Measurements from ENCODE around the gene TIMP3. TPM values are rescaled to one million over a fixed set of nuclear protein-coding genes. Genes with fewer than 3 reads are reported as not detected.
A peak's percentile ranks its signal among the peaks of the same experiment; 100 is the strongest.

Gene TIMP3
- total RNA-seq, 2 donors from 2014 or later = 6.3 to 17.1 TPM

GRCh38 chr22:32800158-32800882, 1.2 kb upstream of the TIMP3 start:
- no peaks in the 10 kb centered on the region for H3K36me3 Mint-ChIP-seq (ENCODE audit: low read depth)
- no peak for TF ChIP-seq CTCF (conservative IDR thresholded peaks at IDR 0.05)
- H3K36me3 ChIP-seq (ENCODE audit: control insufficient read depth, insufficient read depth, low read length) = no peaks in the 10 kb centered on the region
- H3K4me3 Mint-ChIP-seq = peak overlapping the region; percentile 74
- no peak overlapping the region for H3K9ac ChIP-seq (ENCODE audit: extremely low read depth, low read length, poor library complexity, severe bottlenecking)
- H3K27me3 Mint-ChIP-seq (ENCODE audit: insufficient read depth) = peaks cover 19% of the 10 kb centered on the region
- no peaks in the 10 kb centered on the region for H3K27me3 ChIP-seq (ENCODE audit: control insufficient read depth, insufficient read depth, low read length, poor library complexity, severe bottlenecking)
- no peak for DNase-seq
- no peaks in the 10 kb centered on the region for H3K9me3 Mint-ChIP-seq
- WGBS, 2 experiments (ENCODE audit: insufficient coverage in 1 of 2, insufficient read length in 1 of 2) = 88 to 98% methylated on average over 4 to 8 of the region's 8 CpGs
- H3K4me3 ChIP-seq (ENCODE audit: low read length) = no peak overlapping the region
- no peaks in the 10 kb centered on the region for H3K9me3 ChIP-seq (ENCODE audit: control insufficient read depth, low read length)
- no peak overlapping the region for H3K27ac ChIP-seq (ENCODE audit: low read depth, low read length)
- peaks cover 7% of the 10 kb centered on the region for H3K4me1 ChIP-seq (ENCODE audit: control insufficient read depth, insufficient read depth, low read length)
- H3K27ac Mint-ChIP-seq = no peak overlapping the region
- peaks cover 44% of the 10 kb centered on the region for H3K4me1 Mint-ChIP-seq

DNA sequence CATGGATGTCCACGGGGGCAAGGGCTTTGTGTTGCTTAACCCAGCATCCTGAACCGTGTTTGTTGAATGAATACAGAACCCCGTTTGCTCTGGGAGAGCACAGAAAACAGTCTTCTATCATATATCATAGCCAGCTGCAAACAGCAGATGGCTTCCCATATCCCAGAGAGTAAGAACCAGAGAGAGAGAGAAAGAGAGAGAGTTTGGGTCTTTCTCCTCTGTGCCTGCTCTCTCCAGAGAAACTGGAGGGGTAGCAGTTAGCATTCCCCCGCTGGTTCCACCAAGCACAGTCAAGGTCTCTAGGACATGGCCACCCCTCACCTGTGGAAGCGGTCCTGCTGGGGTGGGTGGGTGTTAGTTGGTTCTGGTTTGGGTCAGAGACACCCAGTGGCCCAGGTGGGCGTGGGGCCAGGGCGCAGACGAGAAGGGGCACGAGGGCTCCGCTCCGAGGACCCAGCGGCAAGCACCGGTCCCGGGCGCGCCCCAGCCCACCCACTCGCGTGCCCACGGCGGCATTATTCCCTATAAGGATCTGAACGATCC, 440 bp upstream of the TIMP3 start:
- WGBS, 2 experiments (ENCODE audit: insufficient coverage in 1 of 2, insufficient read length in 1 of 2) = 24 to 82% methylated on average over 2 to 21 of the region's 21 CpGs
- no peak for DNase-seq
- no peak for TF ChIP-seq CTCF (conservative IDR thresholded peaks at IDR 0.05)
- Histone ChIP-seq H3K27me3 (ENCODE audit: control insufficient read depth, insufficient read depth, low read length, poor library complexity, severe bottlenecking) (no peaks in the 10 kb centered on the region), H3K36me3 (ENCODE audit: control insufficient read depth, insufficient read depth, low read length) (peaks cover 4% of the 10 kb centered on the region), H3K4me1 (ENCODE audit: control insufficient read depth, insufficient read depth, low read length) (peaks cover 7% of the 10 kb centered on the region), H3K4me3 (ENCODE audit: low read length) (peak overlapping the region; percentile 88), H3K9ac (ENCODE audit: extremely low read depth, low read length, poor library complexity, severe bottlenecking) (peak overlapping the region; percentile 41), H3K9me3 (ENCODE audit: control insufficient read depth, low read length) (no peaks in the 10 kb centered on the region), H3K27ac (ENCODE audit: low read depth, low read length) (no peak overlapping the region)
- no peaks in the 10 kb centered on the region for H3K36me3 Mint-ChIP-seq (ENCODE audit: low read depth)
- peaks cover 41% of the 10 kb centered on the region for H3K4me1 Mint-ChIP-seq
- H3K27ac Mint-ChIP-seq = peak overlapping the region; percentile 52
- peak overlapping the region; percentile 74 for H3K4me3 Mint-ChIP-seq
- no peaks in the 10 kb centered on the region for H3K9me3 Mint-ChIP-seq
- peaks cover 19% of the 10 kb centered on the region for H3K27me3 Mint-ChIP-seq (ENCODE audit: insufficient read depth)

- no peaks in the 10 kb centered on the region for H3K36me3 Mint-ChIP-seq (ENCODE audit: low read depth)
- no peak for TF ChIP-seq CTCF (conservative IDR thresholded peaks at IDR 0.05)
- Histone ChIP-seq H3K27me3 (ENCODE audit: control insufficient read depth, insufficient read depth, low read length, poor library complexity, severe bottlenecking) (no peaks in the 10 kb centered on the region), H3K4me3 (ENCODE audit: low read length) (peak overlapping the region; percentile 88), H3K4me1 (ENCODE audit: control insufficient read depth, insufficient read depth, low read length) (peaks cover 3% of the 10 kb centered on the region), H3K9me3 (ENCODE audit: control insufficient read depth, low read length) (no peaks in the 10 kb centered on the region), H3K36me3 (ENCODE audit: control insufficient read depth, insufficient read depth, low read length) (peaks cover 4% of the 10 kb centered on the region), H3K9ac (ENCODE audit: extremely low read depth, low read length, poor library complexity, severe bottlenecking) (peak overlapping the region; percentile 35), H3K27ac (ENCODE audit: low read depth, low read length) (no peak overlapping the region)
- peak overlapping the region; percentile 63 for H3K27ac Mint-ChIP-seq
- H3K27me3 Mint-ChIP-seq (ENCODE audit: insufficient read depth) = peaks cover 19% of the 10 kb centered on the region
- H3K9me3 Mint-ChIP-seq = no peaks in the 10 kb centered on the region
- H3K4me1 Mint-ChIP-seq = peaks cover 38% of the 10 kb centered on the region
- DNase-seq = no peak
- WGBS, 2 experiments (ENCODE audit: insufficient coverage in 1 of 2, insufficient read length in 1 of 2) = 0 to 8% methylated on average over 1 to 13 of the region's 15 CpGs
- H3K4me3 Mint-ChIP-seq = peak overlapping the region; percentile 74
These were observed 796 bp downstream of the TIMP3 start for GRCh38 chr22:32802237-32802765.
